HL-60/S4 treated with phorbol 12-myristate 13-acetate at 8.2 ng/mL for 4 days and 3 days (cell line): ENCODE data around the gene TMEM266.

ENCODE experiments used
- in situ Hi-C: fragments of 300-500 bp; cut with MboI; formaldehyde crosslinking; loops from 2 replicates; pipeline ENCODE4 v1.15.0; 2022; ENCODE audit warnings: low sequenced_read_pairs

TMEM266 gene

GRCh38 chr15:76179023-76179422, 119.2 kb downstream of the TMEM266 start:
- in situ Hi-C loops = no loop called here

GRCh38 chr15:76180321-76180720, 120.5 kb downstream of the TMEM266 start:
- in situ Hi-C loops = no loop called here

- in situ Hi-C loops = no loop called here
Measured at GRCh38 chr15:76181705-76182107, 121.9 kb downstream of the TMEM266 start.

- in situ Hi-C loops = no loop called here
Measured at GRCh38 chr15:76183930-76184649, 124.3 kb downstream of the TMEM266 start.

GRCh38 chr15:76184650-76185035, 124.9 kb downstream of the TMEM266 start:
- in situ Hi-C loops = no loop called here

- in situ Hi-C loops = no loop called here
Measured at GRCh38 chr15:76185716-76186115, 125.9 kb downstream of the TMEM266 start.

- in situ Hi-C loops = no loop called here
Measured at GRCh38 chr15:76187163-76187562, 127.4 kb downstream of the TMEM266 start.

GRCh38 chr15:76189106-76189505, 129.3 kb downstream of the TMEM266 start:
- in situ Hi-C loops = no loop called here

- in situ Hi-C loops = no loop called here
Measured at GRCh38 chr15:76190070-76190564, 130.3 kb downstream of the TMEM266 start.

GRCh38 chr15:76190751-76191538, 131.2 kb downstream of the TMEM266 start:
- in situ Hi-C loops = no loop called here

GRCh38 chr15:76191539-76192244, 131.9 kb downstream of the TMEM266 start:
- in situ Hi-C loops = no loop called here

- in situ Hi-C loops = no loop called here
Measured at GRCh38 chr15:76192715-76193114, 132.9 kb downstream of the TMEM266 start.

- in situ Hi-C loops = no loop called here
Measured at GRCh38 chr15:76193934-76194333, 134.1 kb downstream of the TMEM266 start.

- in situ Hi-C loops = no loop called here
Measured at GRCh38 chr15:76195506-76196268, 135.9 kb downstream of the TMEM266 start.

- in situ Hi-C loops = no loop called here
Measured at GRCh38 chr15:76196269-76197231, 136.8 kb downstream of the TMEM266 start.

- in situ Hi-C loops = no loop called here
Measured at GRCh38 chr15:76197703-76198455, 138.1 kb downstream of the TMEM266 start.

GRCh38 chr15:76198456-76199105, 138.8 kb downstream of the TMEM266 start:
- in situ Hi-C loops = no loop called here
